Left ventricle myocardium inferior (tissue), 1 donor: Measurements from ENCODE around the gene ADAMTS12. TPM values are rescaled to one million over a fixed set of nuclear protein-coding genes. Genes with fewer than 3 reads are reported as not detected.

ENCODE experiments used
- DNase-seq: peaks from one replicate; pipeline ENCODE4 v3.0.0-alpha.2; 2020
- H3K27ac ChIP-seq: fragments of 200-600 bp; replicated peaks from 2 replicates; pipeline ENCODE4 v1.8.0; 2021
- H3K27me3 ChIP-seq: fragments of 200-600 bp; 2 replicates; pipeline ENCODE4 v1.8.0; 2021; ENCODE audit warnings: low read depth
- H3K36me3 ChIP-seq: fragments of 200-600 bp; 2 replicates; pipeline ENCODE4 v1.8.0; 2021
- H3K4me1 ChIP-seq: fragments of 200-600 bp; 2 replicates; pipeline ENCODE4 v1.8.0; 2021
- H3K4me3 ChIP-seq: fragments of 200-600 bp; 2 replicates; pipeline ENCODE4 v1.8.0; 2021; ENCODE audit warnings: mild to moderate bottlenecking, moderate library complexity
- H3K9me3 ChIP-seq: fragments of 200-600 bp; replicated peaks from 2 replicates; pipeline ENCODE4 v1.8.0; 2021
- intact Hi-C: fragments of 100-400 bp; cut with micrococcal nuclease; formaldehyde crosslinking; loops from one replicate; pipeline ENCODE4 v1.11.0; 2022
- total RNA-seq: library from RNA; stranded (reverse); fragmentation: NEBNext Ultra II Directional; extraction: Animal tissue kit (Norgen Biotek cat#: 25700); gene quantifications from one replicate; pipeline ENCODE4 v1.2.1, GENCODE V29; 2021
- TF ChIP-seq, protein P1 (sequence below): fragments of 200-600 bp; IDR thresholded peaks from 2 replicates; pipeline ENCODE4 v1.8.0; 2021; ENCODE audit warnings: antibody characterized with exemption, mild to moderate bottlenecking, borderline replicate concordance
- donor health status: DM: no; HTN: yes; CAD: no; lungs with severe emphysema.

ADAMTS12 gene
- total RNA-seq, 1 donor from 2014 or later, result 0.85 TPM

DNA sequence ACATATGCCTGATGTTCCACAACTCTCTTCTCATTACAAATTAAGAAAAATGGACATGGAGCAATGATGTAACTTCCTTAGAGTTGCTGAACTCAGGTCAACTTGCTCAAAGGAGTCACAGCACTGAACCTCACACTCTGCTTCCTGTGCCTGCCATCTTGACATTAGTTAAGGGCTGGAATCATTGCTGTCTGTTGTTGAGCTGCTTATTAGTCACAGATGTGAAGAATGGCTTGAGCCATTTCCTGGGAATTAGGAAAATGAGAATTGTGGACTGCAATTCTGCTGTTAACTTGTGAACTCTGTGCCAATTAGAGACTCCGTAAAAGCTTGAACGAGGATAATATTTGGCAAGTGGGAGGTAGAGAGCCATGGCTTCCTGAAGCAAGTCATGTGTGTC, 212.0 kb downstream of the ADAMTS12 start:
- H3K36me3 ChIP-seq, result no peaks in the 10 kb centered on the region
- no peaks in the 10 kb centered on the region for H3K9me3 ChIP-seq
- intact Hi-C loops, result no loop called here
- H3K4me3 ChIP-seq, result no peak overlapping the region
- no peaks in the 10 kb centered on the region for H3K27me3 ChIP-seq
- H3K27ac ChIP-seq, result no peak overlapping the region
- TF ChIP-seq, protein P1, sequence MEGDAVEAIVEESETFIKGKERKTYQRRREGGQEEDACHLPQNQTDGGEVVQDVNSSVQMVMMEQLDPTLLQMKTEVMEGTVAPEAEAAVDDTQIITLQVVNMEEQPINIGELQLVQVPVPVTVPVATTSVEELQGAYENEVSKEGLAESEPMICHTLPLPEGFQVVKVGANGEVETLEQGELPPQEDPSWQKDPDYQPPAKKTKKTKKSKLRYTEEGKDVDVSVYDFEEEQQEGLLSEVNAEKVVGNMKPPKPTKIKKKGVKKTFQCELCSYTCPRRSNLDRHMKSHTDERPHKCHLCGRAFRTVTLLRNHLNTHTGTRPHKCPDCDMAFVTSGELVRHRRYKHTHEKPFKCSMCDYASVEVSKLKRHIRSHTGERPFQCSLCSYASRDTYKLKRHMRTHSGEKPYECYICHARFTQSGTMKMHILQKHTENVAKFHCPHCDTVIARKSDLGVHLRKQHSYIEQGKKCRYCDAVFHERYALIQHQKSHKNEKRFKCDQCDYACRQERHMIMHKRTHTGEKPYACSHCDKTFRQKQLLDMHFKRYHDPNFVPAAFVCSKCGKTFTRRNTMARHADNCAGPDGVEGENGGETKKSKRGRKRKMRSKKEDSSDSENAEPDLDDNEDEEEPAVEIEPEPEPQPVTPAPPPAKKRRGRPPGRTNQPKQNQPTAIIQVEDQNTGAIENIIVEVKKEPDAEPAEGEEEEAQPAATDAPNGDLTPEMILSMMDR, result no peak
- no peaks in the 10 kb centered on the region for H3K4me1 ChIP-seq
- DNase-seq, result no peak

GRCh38 chr5:33675958-33676464, 215.8 kb downstream of the ADAMTS12 start:
- Histone ChIP-seq H3K4me1 (no peaks in the 10 kb centered on the region), H3K9me3 (no peaks in the 10 kb centered on the region), H3K36me3 (no peaks in the 10 kb centered on the region), H3K4me3 (no peak overlapping the region), H3K27me3 (no peaks in the 10 kb centered on the region), H3K27ac (no peak overlapping the region)
- TF ChIP-seq, protein P1, result no peak
- intact Hi-C loops, result no loop called here
- no peak for DNase-seq

DNA sequence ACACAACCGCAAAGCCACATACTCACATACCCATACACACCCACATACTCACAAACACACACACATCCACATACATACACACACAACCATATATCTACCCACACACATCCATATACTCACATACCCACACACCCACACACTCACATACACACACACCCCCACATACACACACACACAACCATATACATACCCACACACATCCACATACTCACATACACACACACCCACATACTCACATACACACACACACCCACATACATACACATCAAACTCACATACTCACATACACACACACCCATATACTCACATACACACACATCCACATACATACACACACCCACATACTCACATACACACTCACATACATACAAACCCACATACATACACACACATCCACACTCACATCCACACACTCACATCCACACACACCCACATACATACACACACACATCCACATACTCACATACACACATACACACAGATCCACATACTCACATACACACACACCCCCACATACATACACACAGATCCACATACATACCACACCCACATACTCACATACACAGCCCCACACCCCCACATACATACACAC, 220.0 kb downstream of the ADAMTS12 start:
- Histone ChIP-seq H3K36me3 (no peaks in the 10 kb centered on the region), H3K4me1 (no peaks in the 10 kb centered on the region), H3K4me3 (no peak overlapping the region), H3K27ac (no peak overlapping the region), H3K9me3 (no peaks in the 10 kb centered on the region), H3K27me3 (no peaks in the 10 kb centered on the region)
- DNase-seq, result no peak
- TF ChIP-seq, protein P1, result no peak
- intact Hi-C loops, result no loop called here

DNA sequence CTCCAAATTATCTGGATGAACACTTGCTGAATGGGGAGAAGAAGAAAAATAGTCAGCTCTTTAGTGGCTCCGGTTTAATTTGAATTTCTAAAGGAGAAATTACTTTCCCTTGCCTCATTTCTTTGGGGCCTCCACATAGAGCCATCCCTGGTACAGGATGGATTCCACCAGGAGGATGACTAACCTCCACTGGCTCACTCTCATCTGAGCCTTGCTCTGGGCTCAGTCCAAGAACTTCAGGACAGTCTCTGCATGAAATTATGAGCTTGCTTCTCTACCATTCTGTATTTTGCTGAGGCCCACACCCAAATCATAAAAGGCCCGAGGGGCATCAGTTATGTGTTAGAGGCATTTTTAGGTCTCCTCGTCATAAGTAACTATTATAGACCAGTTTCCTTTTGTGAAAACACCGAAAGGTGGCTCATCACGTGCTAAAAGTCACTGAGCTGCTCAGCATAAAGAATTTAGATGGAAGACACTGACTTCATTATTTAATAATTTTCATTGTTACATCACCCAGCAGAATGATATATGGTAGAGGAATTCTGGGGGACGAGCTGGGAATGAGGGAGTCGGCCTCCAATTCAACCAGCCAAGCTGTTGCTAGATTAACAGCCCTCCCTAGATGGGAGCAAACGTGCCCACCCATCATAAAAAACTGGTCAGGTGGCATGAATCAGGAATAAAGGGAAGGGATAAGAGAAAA, 228.9 kb downstream of the ADAMTS12 start:
- DNase-seq, result no peak
- Histone ChIP-seq H3K27me3 (peaks cover 6% of the 10 kb centered on the region), H3K36me3 (no peaks in the 10 kb centered on the region), H3K4me3 (no peak overlapping the region), H3K4me1 (no peaks in the 10 kb centered on the region), H3K9me3 (no peaks in the 10 kb centered on the region), H3K27ac (no peak overlapping the region)
- TF ChIP-seq, protein P1, result no peak
- intact Hi-C loops, result no loop called here

GRCh38 chr5:33659526-33660169, 232.1 kb downstream of the ADAMTS12 start:
- Histone ChIP-seq H3K4me1 (no peaks in the 10 kb centered on the region), H3K4me3 (no peak overlapping the region), H3K27me3 (peaks cover 7% of the 10 kb centered on the region), H3K36me3 (no peaks in the 10 kb centered on the region), H3K27ac (no peak overlapping the region), H3K9me3 (no peaks in the 10 kb centered on the region)
- TF ChIP-seq, protein P1, result no peak
- no peak for DNase-seq
- intact Hi-C loops, result no loop called here
